Left lobe of liver (tissue), 2 donors: ENCODE results near the gene RTN4R. TPM values are rescaled to one million over a fixed set of nuclear protein-coding genes. Genes with fewer than 3 reads are reported as not detected.

Source experiments
- ATAC-seq: fragments of 200-7000 bp; cut with Tn5 transposase; one replicate; pipeline ENCODE4 v1.9.1; 2020; ENCODE audit warnings: mild to moderate bottlenecking, moderate library complexity
- DNase-seq: peaks from one replicate; pipeline ENCODE4 v3.0.0-alpha.2; 2020; ENCODE audit warnings: low spot score
- total RNA-seq: library from RNA; stranded (reverse); gene quantifications from one replicate; pipeline ENCODE4 v1.2.1, GENCODE V29; 2021
- donor health status: DM: no; HTN: no; CAD: no; lungs with moderate emphysema.
- donor health status: DM: no; HTN: yes; CAD: no.

The RTN4R gene
- total RNA-seq, 1 donor from 2014 or later = 10.9 TPM

- DNase-seq = no peak
- ATAC-seq = no peak
These were observed 36.4 kb downstream of the RTN4R start for GRCh38 chr22:20231514-20232236.

- no peak for DNase-seq
- no peak for ATAC-seq
These were observed 37.2 kb downstream of the RTN4R start for GRCh38 chr22:20230777-20231420.

DNA sequence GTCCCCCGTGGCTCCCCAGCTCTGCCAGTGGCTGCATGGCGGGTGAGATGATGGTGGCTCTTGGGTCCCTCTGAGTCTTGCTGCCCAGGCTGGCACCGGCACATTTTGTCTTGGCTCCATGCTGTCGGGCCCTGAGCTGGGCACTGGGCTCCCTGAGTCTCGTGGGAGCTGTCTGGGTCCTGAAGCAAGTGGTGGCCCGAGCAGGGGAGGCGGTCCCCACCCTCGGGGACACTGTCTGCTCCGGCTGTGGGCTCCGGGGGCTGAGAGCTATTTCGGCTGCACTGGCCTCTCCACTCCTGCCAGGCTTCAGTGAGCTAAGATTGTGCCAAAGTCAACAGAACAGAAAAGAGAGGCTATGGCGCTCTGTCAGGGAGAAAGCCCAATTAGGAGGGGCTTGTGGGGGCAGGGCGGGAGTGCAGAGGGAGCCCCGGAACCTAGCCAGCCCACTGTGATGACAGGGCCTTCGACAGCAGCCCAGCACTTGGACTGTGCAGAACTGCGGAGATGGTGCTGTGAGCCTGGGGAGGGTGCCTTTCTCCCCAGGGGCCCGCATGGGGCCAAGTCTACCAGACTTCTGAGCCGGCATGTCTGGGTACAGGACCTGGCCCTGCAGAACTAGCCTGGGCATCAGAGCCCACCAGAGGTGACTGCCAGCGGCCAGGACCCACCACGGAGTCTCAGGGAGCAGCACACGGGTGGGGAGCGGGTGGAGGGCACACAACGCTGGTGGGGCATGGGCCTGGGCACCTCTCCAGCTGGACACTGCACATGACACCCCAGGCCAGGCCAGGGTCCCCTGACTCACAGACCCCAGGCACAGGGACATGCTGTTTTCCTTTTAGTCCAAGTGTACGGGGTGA, 38.0 kb downstream of the RTN4R start:
- no peak for DNase-seq
- peak; percentile 87 for ATAC-seq

- DNase-seq = no peak
- ATAC-seq = no peak
These were observed 39.2 kb downstream of the RTN4R start for GRCh38 chr22:20228939-20229272.

DNA sequence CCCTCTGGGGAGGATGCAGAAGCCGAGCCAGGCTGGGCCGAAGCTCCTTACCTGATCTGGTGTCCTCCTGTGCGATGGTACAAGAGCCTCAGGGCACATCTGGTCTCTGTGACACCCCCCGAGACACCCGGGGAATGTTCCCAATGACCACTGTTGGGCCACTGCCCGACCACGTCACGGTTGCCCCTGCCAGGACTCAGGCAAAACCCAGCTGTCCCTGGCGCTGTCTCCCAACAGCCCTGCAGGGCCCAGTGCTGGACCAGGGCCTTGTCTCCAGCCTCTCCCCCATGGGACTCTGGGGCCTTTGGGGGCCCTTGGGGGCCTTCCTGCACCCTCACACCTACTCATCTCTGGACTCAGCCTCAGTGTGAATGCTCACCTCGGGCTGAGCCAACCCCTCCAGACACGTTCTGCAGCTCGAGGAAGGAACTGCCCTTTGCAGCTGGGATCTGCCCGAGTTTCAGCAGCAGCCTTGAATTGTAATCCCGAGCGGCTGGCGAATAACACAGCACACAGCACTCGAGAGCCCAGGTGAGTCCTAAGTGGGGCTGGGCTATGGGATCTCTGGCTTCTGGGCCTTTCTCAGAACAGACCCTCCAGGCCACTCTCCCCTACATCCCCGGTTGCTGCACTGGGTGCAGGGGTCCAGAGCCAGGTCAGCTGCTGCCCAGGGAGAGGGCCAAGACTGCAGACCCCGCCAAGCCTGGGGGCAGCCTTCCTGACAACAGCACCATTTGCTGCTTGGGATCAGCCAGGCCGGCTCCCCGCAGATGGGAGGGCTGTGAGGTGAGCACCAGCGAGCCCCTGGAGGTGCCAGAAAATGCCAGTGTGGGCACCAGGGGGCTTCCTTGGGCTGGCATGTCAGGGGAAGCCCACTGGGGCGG, 39.8 kb downstream of the RTN4R start:
- no peak for ATAC-seq
- DNase-seq = no peak

- ATAC-seq (no peak), DNase-seq (no peak)
These were observed 40.8 kb downstream of the RTN4R start for GRCh38 chr22:20227363-20227762.

DNA sequence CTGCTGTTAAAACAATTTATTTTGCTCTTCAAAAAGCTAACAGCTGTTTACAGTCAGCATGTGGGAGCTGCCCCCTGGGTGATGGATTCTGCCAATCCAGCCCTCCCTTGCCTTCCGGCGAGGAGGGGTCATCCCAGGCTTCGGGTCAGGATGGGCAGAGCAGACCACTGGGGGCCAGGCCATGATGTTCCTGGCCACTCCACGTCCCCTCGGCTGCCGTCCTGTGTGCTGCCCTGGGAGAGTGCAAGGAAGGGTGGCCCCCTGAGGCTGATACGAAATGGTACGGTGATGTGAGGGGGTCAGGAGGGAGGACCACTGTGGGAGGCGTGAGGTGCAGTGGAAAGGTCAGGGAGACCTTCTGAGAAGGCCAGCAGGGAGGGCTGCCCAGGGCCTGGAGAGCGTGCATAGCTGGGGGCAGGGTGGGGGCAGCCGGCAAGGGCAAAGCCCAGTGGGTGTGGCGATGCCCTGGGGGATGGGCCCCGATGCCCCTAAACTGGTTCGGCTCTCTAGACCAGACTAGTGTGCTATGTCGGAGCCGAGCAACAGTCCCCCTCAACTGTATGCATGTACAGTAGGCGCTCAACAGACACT, 41.3 kb downstream of the RTN4R start:
- ATAC-seq (no peak), DNase-seq (no peak)

- DNase-seq = no peak
- no peak for ATAC-seq
These were observed 41.9 kb downstream of the RTN4R start for GRCh38 chr22:20226077-20226716.

DNA sequence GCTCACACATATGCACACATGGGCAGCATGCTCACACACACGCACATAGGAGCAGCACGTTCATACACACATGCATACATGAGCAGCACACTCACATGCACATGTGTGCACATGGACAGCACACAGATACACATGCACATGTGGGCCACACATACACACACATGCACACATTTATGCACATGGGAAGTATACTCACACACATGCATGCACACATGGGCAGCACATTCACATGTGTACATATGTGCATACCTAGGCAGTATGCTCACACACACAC, 42.5 kb downstream of the RTN4R start:
- ATAC-seq (no peak), DNase-seq (no peak)

DNA sequence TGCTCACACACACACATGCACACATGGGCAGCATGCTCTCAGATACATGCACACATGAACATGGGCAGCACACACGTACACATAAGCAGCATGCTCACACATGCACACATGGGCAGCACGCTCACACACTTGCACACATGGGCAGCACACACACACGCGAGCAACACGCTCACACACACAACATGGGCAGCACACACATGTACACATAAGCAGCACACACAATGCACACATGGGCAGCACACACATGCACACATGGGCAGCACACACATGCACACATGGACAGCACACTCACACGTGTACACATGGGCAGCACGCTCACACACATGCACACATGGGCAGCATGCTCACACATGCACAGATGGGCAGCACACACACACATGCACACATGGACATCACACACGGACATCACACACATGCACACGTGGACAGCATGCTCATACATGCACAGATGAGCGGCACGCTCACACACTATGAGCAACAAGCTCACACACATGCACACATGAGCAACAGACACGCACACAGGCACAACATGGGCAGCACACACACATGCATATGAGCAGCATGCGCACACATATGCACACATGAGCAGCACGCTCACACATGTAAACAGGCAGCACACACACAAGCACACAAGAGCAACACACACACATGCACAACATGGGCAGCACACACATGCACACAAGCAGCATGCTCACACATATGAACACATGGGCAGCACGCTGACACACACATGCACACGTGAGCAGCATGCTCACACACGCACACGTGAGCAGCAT, 43.0 kb downstream of the RTN4R start:
- no peak for DNase-seq
- ATAC-seq = no peak

- ATAC-seq = no peak
- DNase-seq = no peak
These were observed 43.9 kb downstream of the RTN4R start for GRCh38 chr22:20224256-20224626.

- no peak for ATAC-seq
These were observed 44.5 kb downstream of the RTN4R start for GRCh38 chr22:20223421-20224255.

DNA sequence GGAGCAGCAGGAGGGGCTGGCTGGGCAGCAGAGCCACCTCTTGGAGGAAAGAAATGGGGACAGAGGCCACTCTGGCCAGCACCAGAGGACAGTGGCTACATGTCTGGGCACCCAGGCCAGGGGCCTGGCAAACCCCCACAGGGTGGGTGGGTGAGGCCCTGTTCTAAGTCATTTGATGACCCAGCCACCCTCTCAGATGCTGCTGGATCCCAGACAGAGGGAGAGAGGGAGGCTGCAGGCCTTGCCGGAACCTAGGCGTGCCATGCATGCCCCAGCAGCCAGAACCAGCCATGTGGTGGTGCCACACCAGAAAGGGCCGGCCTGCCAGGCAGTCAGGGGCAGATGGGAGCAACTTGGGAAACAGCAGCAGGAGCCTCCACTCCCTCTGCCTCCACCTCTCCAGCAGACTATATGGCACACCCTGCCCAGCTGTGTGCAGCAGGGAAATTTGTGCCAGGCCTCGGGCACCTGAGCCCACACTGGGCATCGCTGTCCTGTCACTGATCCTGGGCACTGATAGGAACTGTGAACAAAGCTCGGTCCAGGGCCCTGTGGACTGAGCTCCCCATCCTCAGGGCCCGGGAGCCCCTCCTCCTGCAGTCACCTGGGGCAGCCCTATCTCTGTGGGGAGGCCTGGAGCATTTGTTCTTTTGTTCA, 45.2 kb downstream of the RTN4R start:
- no peak for DNase-seq
- peak; percentile 19 for ATAC-seq

More at GRCh38 chr22:20223421-20224255, 44.5 kb downstream of the RTN4R start:
- no peak for DNase-seq

GRCh38 chr22:20221421-20222340, 46.4 kb downstream of the RTN4R start:
- ATAC-seq = peak; percentile 89
- peak; percentile 97 for DNase-seq

DNA sequence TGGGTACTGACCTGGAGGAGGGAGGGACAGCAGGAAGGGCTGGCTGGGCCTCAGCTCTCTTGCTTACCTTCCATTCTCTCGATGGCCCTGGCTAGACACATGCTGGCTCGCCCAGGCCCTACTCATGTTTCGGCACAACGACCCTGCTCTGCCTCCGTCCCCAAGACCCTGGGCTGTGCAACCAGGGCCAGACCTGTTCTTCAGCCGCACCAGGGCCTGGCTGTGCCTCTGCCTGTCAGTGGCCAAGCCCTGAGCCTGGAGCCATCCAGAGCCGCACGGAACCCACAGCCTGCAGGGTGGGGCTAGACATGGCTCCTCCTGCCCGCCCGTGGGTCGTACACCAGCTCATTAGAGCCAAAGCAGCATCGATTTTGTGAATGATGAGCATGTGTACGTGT, 47.5 kb downstream of the RTN4R start:
- DNase-seq = no peak
- no peak for ATAC-seq

DNA sequence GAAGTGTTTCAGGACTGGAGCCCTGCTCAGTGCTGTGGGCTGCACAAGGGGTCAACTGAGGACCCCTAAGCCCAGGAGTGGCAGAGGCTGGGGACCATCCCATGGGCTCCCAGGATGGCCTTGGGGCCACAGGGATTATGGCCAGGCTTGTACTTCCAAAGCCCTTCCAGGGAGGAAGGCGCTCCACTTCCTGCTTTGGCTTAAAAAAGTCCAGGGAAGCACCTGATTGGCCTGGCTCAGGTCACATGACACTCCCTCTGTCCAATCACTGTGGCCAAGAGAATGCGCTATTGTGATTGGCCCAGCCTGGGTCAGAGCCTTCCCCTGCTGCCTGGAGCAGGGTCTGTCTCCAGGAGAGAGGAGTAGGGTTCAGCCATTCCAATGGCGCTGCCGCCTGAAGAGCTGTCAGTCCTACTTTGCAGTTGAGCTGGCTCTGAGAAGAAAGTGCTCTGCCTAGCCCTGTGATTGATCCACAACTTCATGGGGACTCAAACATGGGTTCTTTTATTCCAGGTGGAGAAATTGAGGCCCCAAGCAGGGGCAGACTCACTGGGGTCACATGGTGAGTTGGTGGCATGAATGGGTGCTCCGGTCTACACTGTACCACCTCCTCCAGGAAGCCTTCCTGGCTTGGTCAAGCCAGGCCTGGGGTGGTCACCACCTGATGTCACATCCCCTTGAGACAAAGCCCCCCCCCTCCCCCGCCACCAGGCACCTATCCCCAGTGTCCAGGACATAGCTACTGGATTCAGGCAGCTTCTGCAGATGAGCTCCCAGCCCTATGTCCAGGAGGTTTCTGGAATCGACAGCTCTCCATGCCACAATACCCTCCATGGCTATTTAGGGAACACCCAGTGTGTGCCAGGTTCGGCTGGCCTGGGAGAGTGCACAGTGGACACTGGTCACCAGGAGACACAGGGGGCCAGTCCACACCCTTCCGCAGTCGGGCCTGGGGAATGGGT, 48.2 kb downstream of the RTN4R start:
- DNase-seq (no peak), ATAC-seq (no peak)
